GM18507 (cell line): ENCODE results near the gene SIGLECL1.

Experiments
- DNase-seq: peaks from one replicate; pipeline ENCODE4 v3.0.0; 2011; ENCODE audit warnings: low read depth; ENCODE audit not compliant: insufficient read length; ENCODE audit errors: extremely low spot score
- FAIRE-seq: peaks from 2 replicates; lab custom pipeline; 2011; peaks lifted over from hg19 to GRCh38; lab: Jason Lieb, UNC

The SIGLECL1 gene

DNA sequence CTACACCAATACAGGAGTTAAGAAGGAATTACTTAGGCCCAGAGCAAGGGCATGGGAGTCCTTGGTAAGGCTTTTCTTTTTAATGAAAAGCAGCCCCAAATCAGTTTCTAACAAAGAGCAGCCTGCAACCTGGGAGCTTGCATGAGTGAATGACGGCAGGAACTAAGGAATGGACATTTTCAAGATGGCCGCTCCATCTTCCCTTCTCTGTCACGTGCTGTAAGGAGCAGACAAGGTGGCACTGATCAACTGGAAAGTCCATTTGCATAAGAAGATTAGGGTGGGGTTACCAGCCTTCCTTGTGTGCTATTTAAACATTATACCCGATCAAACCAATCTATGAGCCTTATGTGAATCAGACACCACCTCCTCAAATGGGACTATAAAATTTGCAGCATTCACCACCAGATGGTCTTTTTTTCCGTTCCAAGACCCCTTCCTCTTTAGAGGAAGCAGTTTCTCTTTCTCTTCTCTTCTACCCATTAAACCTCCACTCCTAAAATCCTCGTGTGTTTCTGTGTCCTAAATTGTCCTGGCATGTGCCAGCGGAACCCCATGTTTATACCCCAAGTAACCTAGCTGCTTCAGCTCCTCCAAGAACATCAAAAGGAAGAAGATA lies 2.8 kb upstream of the SIGLECL1 start:
- DNase-seq (no peak), FAIRE-seq (no peak)

- FAIRE-seq (no peak), DNase-seq (no peak)
These were observed 564 bp downstream of the SIGLECL1 start for GRCh38 chr19:51251468-51251820.

- DNase-seq, result no peak
- no peak for FAIRE-seq
These were observed 1.6 kb downstream of the SIGLECL1 start for GRCh38 chr19:51252306-51253079.

DNA sequence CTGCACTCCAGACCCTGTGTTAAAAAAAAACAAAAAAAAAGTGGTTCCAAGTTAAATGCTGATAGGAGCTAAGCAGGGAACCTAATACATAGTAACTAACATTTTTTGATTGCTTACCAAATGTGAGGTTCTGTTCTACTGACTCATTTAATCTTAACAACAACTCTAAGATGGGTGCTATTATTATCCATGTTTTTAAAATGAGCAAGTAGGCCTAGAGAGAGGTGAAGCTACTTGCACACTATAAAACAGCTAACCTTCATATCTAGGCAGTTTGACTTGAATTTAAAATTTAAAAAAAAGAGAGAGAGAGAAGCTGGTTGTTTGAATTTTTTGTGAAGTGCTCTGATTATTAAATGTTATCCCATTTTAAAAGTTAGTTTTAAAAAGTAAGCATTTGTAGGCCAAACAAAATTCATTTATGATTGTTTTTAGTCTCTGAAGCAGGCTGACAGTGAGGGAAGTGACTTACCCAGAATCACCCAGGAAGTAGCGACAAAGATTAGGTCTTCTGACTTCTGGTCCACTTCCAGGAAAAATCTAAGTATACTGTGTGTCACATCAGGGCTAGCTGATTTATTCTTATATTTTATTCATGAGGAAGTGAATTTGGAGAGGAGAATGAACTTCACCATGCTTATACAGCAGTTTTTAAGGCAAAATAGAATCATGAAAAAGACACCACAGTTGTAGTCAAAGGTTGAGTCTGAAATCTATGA lies 2.4 kb downstream of the SIGLECL1 start:
- DNase-seq, result no peak

DNA sequence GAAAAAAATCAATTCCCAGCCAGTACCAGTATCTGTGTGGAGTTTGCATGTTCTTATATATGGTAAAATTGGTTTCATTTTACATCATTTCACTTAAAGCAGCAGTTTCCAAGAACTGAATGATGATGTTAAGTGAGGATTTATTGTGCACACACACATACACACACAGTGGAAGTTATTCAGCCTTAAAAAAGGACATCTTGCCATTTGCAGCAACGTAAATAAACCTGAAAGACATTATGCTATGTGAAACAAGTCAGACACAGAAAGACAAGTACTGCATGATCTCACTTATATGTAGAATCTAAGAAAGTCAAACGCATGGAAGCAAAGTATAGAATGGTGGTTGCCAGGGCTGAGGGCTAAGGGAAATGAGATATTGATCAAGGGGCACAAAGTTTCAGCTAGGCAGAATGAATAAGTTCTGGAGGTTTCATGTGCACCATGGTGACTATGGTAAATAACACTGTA lies 5.3 kb downstream of the SIGLECL1 start:
- FAIRE-seq (no peak), DNase-seq (no peak)

More for the DNA sequence above, 2.4 kb downstream of the SIGLECL1 start:
- FAIRE-seq, result no peak

GRCh38 chr19:51257471-51257870 lies 6.6 kb downstream of the SIGLECL1 start:
- FAIRE-seq (no peak), DNase-seq (no peak)

GRCh38 chr19:51258165-51259160 lies 7.6 kb downstream of the SIGLECL1 start:
- FAIRE-seq (no peak), DNase-seq (no peak)

DNA sequence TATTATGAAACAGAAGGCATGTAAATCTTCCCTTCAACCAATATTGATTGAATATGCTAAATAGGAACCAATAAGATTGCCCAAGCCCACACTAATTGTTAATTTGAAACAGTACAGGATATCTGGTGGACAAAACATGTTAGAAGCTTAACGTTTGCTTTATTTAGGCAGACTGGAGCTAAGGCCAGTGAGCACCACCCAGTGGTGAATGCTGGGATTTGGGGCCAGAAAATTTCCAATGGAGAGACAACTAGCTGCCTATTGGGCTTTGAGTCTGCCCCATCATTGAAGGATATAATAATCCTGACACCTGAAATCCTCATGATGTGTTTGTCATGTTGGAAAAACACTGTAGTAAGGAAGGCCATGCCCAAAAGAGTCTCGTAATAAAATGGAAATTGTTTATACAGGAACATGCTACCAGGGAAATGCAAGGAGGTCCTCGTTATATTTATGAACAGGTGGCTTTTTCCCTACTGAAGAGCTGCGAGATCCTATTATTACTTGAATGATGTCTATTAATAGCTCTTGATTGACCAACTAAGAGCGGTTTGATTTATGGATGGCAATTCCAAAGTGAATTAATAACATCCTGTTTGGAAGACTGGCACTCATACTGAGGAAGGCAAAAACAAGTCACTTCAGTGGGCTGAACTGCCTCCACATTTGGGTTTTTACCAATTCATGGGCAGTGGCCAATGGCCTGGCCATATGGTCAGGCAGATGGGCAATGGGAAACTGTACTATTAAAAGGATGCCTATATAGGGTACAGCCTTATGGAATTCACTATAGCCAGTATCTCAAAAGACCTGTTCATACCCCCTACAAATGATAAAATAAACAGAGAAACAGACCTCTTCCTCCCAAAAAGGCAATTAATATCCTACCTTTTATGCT lies 8.7 kb downstream of the SIGLECL1 start:
- DNase-seq, result peak; percentile 17
- FAIRE-seq, result peak; percentile 86

DNA sequence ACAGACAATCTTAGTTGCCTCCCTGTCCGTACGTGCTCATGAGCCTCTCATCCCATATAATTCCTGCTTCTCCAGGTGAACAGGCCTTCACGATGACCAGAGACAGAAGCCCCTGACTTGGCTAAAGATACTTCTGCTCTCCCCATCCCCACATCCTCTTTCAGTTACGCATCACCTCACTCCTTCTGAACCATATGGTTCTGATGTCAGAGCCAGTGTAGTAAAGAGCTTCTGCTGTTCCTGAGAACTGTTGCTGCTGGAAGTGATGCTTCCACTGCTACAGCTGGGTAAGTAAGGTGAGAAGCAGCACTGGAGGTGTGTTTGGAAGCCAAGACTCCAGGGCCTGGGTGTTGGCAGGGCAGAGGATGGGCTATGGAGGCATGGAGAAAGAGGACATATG lies 12.9 kb downstream of the SIGLECL1 start:
- FAIRE-seq, result no peak
- no peak for DNase-seq

GRCh38 chr19:51271067-51271466 lies 20.2 kb downstream of the SIGLECL1 start:
- DNase-seq (no peak), FAIRE-seq (no peak)

- FAIRE-seq (no peak), DNase-seq (no peak)
These were observed 21.4 kb downstream of the SIGLECL1 start for GRCh38 chr19:51272183-51272810.

- DNase-seq, result no peak
- FAIRE-seq, result no peak
These were observed 23.3 kb downstream of the SIGLECL1 start for GRCh38 chr19:51274049-51274770.

DNA sequence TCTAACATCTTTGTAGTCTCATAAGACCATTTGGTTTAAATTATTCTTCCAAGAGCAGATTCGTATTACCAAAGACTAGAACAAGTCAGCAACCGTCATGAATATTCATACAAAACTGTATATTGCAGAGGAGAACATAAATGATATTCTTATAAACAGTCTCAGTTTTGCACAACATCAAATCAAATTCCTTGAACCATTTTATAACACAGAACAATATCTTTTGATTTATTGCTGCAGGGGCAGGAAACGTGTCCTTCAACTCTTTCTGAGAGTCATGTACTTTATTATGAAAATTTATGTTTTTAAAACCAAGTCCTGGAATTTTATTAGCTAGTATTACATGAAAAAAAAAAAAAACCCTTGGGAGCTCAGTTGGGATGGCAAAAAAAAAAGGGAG lies 26.2 kb downstream of the SIGLECL1 start:
- DNase-seq (no peak), FAIRE-seq (no peak)

DNA sequence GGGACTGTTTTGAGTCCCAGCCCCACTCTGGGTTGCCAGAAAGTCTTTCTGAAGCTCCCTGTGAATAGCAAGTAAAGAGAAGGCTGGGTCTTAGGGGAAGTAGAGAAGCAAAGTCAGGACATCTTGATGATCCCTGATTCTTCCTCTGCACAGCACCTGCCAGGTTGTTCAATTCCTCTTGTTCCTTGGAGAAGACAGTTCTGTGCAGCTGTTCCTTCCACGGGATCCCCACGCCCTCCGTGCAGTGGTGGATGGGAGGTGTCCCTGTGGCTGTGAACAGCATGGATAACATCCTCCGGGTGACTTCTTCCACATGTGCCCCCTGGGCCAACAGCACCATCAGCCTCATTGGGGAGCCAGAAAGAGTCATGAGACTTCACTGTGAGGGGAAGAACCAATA lies 31.5 kb downstream of the SIGLECL1 start:
- FAIRE-seq (no peak), DNase-seq (no peak)

DNA sequence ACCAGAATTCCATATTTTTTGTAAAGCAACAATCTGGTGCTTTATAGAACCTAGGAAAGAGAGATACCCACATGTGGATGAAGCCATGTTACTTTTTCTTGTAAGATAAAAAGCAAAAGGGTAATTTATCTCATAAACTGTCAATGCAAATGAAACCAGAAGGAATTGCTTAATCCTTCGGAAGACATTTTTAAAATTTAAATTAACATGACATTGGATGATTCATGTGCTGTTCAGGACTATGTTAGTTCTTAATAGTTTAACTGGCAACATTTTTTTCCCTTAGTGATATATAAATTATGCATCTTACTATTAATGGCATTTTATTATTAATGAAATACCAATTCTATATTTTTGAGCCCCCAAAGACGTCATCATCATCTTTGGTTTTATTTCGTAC lies 34.8 kb downstream of the SIGLECL1 start:
- no peak for FAIRE-seq
- DNase-seq, result no peak

GRCh38 chr19:51289635-51290034 lies 38.8 kb downstream of the SIGLECL1 start:
- DNase-seq (no peak), FAIRE-seq (no peak)

DNA sequence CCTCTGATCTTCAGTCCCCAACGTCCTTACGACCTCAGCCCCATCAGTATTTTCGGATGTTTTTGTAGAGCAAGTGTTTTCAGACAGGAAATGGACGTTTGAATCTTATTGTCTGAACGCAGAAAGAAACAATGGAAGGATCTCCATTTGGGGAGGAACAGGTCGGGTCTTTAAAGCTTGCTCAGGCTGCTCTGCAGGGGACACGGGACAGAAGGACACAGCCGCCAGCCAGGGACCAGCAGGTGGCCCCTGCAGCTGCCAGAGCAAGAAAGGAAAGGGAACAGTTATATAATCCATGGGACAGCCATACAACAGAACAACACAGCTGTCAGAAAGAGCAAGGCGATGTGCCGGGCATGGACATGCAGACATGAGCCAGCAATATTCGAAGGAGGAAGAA lies 42.1 kb downstream of the SIGLECL1 start:
- DNase-seq (no peak), FAIRE-seq (no peak)
